IMR-90 (cell line): ENCODE measurements around the gene COG3. TPM values are rescaled to one million over a fixed set of nuclear protein-coding genes. Genes with fewer than 3 reads are reported as not detected.

Source experiments
- ATAC-seq: fragments of 200-7000 bp; cut with Tn5 transposase; 2 replicates; pipeline ENCODE4 v1.9.1; 2020; ENCODE audit warnings: low read depth, mild to moderate bottlenecking, moderate library complexity
- BruUV-seq: library from RNA; stranded (reverse); fragments of 400-500 nt; replicated peaks from 2 replicates; lab custom pipeline; 2021; lab: Mats Ljungman, UMichigan
- CTCF ChIA-PET: fragments of 300-600 bp; formaldehyde crosslinking; extraction: SDS; loops from one replicate; lab custom pipeline; 2021; ENCODE audit warnings: antibody characterized with exemption; lab: Yijun Ruan, JAX
- POLR2A ChIA-PET: fragments of 300-600 bp; sonication (Branson Sonifier 250); formaldehyde crosslinking; loops from one replicate; lab custom pipeline; 2022; ENCODE audit warnings: antibody characterized with exemption; ENCODE audit not compliant: unreplicated experiment; lab: Charles Lee
- DNase-seq: peaks from one replicate; pipeline ENCODE4 v3.0.0; 2013
- H2AFZ ChIP-seq: replicated peaks from 2 replicates; pipeline ENCODE3; 2013; ENCODE audit warnings: low read length, mild to moderate bottlenecking; ENCODE audit not compliant: poor library complexity
- H2AK5ac ChIP-seq: 2 replicates; pipeline ENCODE4 v1.6.1; 2013; ENCODE audit warnings: low read depth, low read length, inconsistent platforms
- H2AK9ac ChIP-seq: replicated peaks from 2 replicates; pipeline ENCODE3; 2013; ENCODE audit warnings: mild to moderate bottlenecking, low read depth, low read length, moderate library complexity; ENCODE audit not compliant: poor library complexity
- H2BK120ac ChIP-seq: 2 replicates; pipeline ENCODE4 v1.6.1; 2013; ENCODE audit warnings: low read depth, low read length, inconsistent platforms
- H2BK15ac ChIP-seq: 3 replicates; pipeline ENCODE4 v1.6.1; 2013; ENCODE audit warnings: low read depth, low read length, inconsistent platforms
- H2BK20ac ChIP-seq: 2 replicates; pipeline ENCODE4 v1.6.1; 2013; ENCODE audit warnings: low read depth, mild to moderate bottlenecking, inconsistent platforms, low read length, moderate library complexity
- H2BK5ac ChIP-seq: 2 replicates; pipeline ENCODE4 v1.6.1; 2013; ENCODE audit warnings: mild to moderate bottlenecking, low read depth, low read length, inconsistent platforms; ENCODE audit not compliant: poor library complexity, severe bottlenecking
- H3K14ac ChIP-seq: replicated peaks from 2 replicates; pipeline ENCODE4 v1.6.1; 2013; ENCODE audit warnings: low read depth, low read length, inconsistent platforms
- H3K18ac ChIP-seq: 2 replicates; pipeline ENCODE4 v1.6.1; 2013; ENCODE audit warnings: low read depth, low read length, control low read depth
- H3K23ac ChIP-seq: 2 replicates; pipeline ENCODE4 v1.6.1; 2013; ENCODE audit warnings: low read depth, low read length, inconsistent platforms
- H3K27ac ChIP-seq: 2 replicates; pipeline ENCODE4 v1.5.1; 2013; ENCODE audit warnings: mild to moderate bottlenecking, control low read depth, low read length; ENCODE audit not compliant: insufficient read depth
- H3K27me3 ChIP-seq: 2 replicates; pipeline ENCODE4 v1.6.1; 2013; ENCODE audit warnings: low read length; ENCODE audit not compliant: control insufficient read depth, insufficient read depth
- H3K36me3 ChIP-seq: 2 replicates; pipeline ENCODE4 v1.6.1; 2013; ENCODE audit warnings: low read length, mixed read lengths; ENCODE audit not compliant: control insufficient read depth, insufficient read depth
- H3K4ac ChIP-seq: 2 replicates; pipeline ENCODE4 v1.6.1; 2013; ENCODE audit warnings: low read depth, low read length, inconsistent platforms
- H3K4me1 ChIP-seq: 2 replicates; pipeline ENCODE4 v1.6.1; 2013; ENCODE audit warnings: low read length, mixed read lengths; ENCODE audit not compliant: control insufficient read depth, insufficient read depth
- H3K4me2 ChIP-seq: 2 replicates; pipeline ENCODE4 v1.6.1; 2013; ENCODE audit warnings: low read depth, mild to moderate bottlenecking, control low read depth, low read length, moderate library complexity
- H3K4me3 ChIP-seq: 2 replicates; pipeline ENCODE4 v1.5.1; 2013; ENCODE audit warnings: low read depth, mild to moderate bottlenecking, control low read depth, low read length, moderate library complexity; ENCODE audit not compliant: insufficient read depth
- H3K56ac ChIP-seq: 2 replicates; pipeline ENCODE4 v1.6.1; 2013; ENCODE audit warnings: low read length, inconsistent platforms; ENCODE audit not compliant: insufficient read depth; ENCODE audit errors: extremely low read depth
- H3K79me1 ChIP-seq, 2 experiments: 2 replicates each; pipeline ENCODE4 v1.6.1; 2013; ENCODE audit warnings: low read length in 2 of 2, inconsistent platforms in 1 of 2, low read depth in 1 of 2
- H3K9ac ChIP-seq: 2 replicates; pipeline ENCODE4 v1.6.1; 2013; ENCODE audit warnings: low read depth, low read length, control low read depth
- H3K9me1 ChIP-seq: 2 replicates; pipeline ENCODE4 v1.6.1; 2013; ENCODE audit warnings: low read length, inconsistent platforms; ENCODE audit not compliant: insufficient read depth
- H3K9me3 ChIP-seq: 2 replicates; pipeline ENCODE4 v1.6.1; 2013; ENCODE audit warnings: low read length; ENCODE audit not compliant: control insufficient read depth, insufficient read depth
- H4K20me1 ChIP-seq: 2 replicates; pipeline ENCODE4 v1.6.1; 2013; ENCODE audit warnings: low read length, inconsistent platforms; ENCODE audit not compliant: insufficient read depth
- H4K5ac ChIP-seq: 2 replicates; pipeline ENCODE4 v1.6.1; 2013; ENCODE audit warnings: mild to moderate bottlenecking, low read depth, low read length, control low read depth
- H4K8ac ChIP-seq, 2 experiments: 2 replicates each; pipeline ENCODE4 v1.6.1; 2013; ENCODE audit warnings: low read depth in 2 of 2, low read length in 2 of 2, control low read depth in 1 of 2, inconsistent platforms in 1 of 2
- H4K91ac ChIP-seq: 2 replicates; pipeline ENCODE4 v1.6.1; 2013; ENCODE audit warnings: low read depth, low read length, inconsistent platforms; ENCODE audit not compliant: insufficient read depth
- CHD1 ChIP-seq: IDR thresholded peaks from 2 replicates; pipeline ENCODE4 v1.6.1; 2012; ENCODE audit warnings: low read depth, low read length, improper control_type of control experiment
- RCOR1 ChIP-seq: IDR thresholded peaks from 2 replicates; pipeline ENCODE4 v1.6.1; 2012; ENCODE audit warnings: mild to moderate bottlenecking, low read length, improper control_type of control experiment; ENCODE audit not compliant: insufficient replicate concordance
- WGBS, 2 experiments: methylation state at CpG; one replicate each; pipeline versions ENCODE4 v1.1.5 to v1.1.7; 2013; ENCODE audit warnings: missing lambda C conversion rate in 2 of 2; ENCODE audit not compliant: insufficient read length in 1 of 2; ENCODE audit errors: extremely low coverage in 2 of 2; 5-methylcytosine and 5-hydroxymethylcytosine counted together
- dilution Hi-C: fragments of 300-500 bp; cut with HindIII; formaldehyde crosslinking; loops from one replicate; pipeline ENCODE4 v1.14.3; 2018; ENCODE audit warnings: low sequenced_read_pairs; ENCODE audit not compliant: unreplicated experiment
- in situ Hi-C: fragments of 300-500 bp; cut with MboI; formaldehyde crosslinking; loops from 3 replicates; pipeline ENCODE4 v1.14.3; 2019; ENCODE audit warnings: low sequenced_read_pairs, inconsistent platforms, mixed read lengths
- intact Hi-C: fragments of 100-400 bp; cut with micrococcal nuclease; formaldehyde crosslinking; loops from 2 replicates; pipeline ENCODE4 v1.10.0; 2022
- polyA plus RNA-seq, 3 experiments: library from polyadenylated mRNA; depleted of rRNA; stranded (reverse); fragments of >200 nt; gene quantifications; 2 replicates each; pipeline ENCODE4 v1.2.3, GENCODE V29; 2012; ENCODE audit warnings: low replicate concordance in 1 of 3
- total RNA-seq: library from RNA; depleted of rRNA; stranded (reverse); fragments of >200 nt; gene quantifications from 2 replicates; pipeline ENCODE4 v1.2.3, GENCODE V29; 2012

The COG3 gene
- total and polyA plus RNA-seq, 2 of the 4 experiments (the other 2 are of a cell fraction) = 21.7 to 31.9 TPM

DNA sequence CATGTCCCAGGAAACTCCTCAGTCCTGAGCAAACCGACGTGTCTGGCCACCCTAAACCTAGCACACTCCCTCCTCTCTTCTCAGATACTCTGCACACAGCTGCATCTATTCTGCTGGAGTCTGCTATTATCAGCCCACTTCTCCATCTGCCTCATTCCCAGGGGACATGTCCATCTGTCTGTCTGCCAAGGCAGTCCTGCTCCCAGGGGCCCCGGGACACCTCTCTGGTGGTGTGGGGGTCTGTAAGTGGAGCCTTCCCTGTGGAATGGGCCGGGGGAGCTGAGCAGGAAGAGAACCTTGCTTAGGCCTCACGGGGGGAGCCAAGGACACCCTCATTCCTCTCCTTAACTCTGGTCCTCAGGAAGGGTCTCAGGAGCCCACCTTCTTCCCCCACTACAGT, 78.1 kb downstream of the COG3 start:
- H2BK5ac ChIP-seq = no peak overlapping the region
- POLR2A ChIA-PET = no interaction called here
- H3K9me1 ChIP-seq = peaks cover 4% of the 10 kb centered on the region; the same call in 1 of the 2 replicates
- no peak overlapping the region for H3K14ac ChIP-seq
- no peak overlapping the region for H2BK120ac ChIP-seq
- H3K9me3 ChIP-seq = no peaks in the 10 kb centered on the region
- in situ Hi-C loops (no loop called here), intact Hi-C loops (no loop called here), dilution Hi-C loops (no loop called here)
- H3K36me3 ChIP-seq = 0 out of 2 replicates have a peak, but pooled peaks cover 2% of the 10 kb centered on the region
- no peak overlapping the region for H4K8ac ChIP-seq
- CTCF ChIA-PET = no interaction called here
- no peak overlapping the region for H3K27ac ChIP-seq
- ATAC-seq = no peak
- H3K4me3 ChIP-seq = no peak overlapping the region
- no peak overlapping the region for H3K56ac ChIP-seq
- H3K4ac ChIP-seq = no peak overlapping the region
- no peak overlapping the region for H3K18ac ChIP-seq
- H4K91ac ChIP-seq = no peak overlapping the region
- H4K20me1 ChIP-seq = peaks cover under 1% of the 10 kb centered on the region; the same call in 1 of the 2 replicates
- H3K4me2 ChIP-seq = no peak overlapping the region
- TF ChIP-seq CHD1 (no peak), RCOR1 (no peak)
- WGBS, 2 experiments = 100% methylated on average over 1 of the region's 5 CpGs; no CpG with 5 or more reads in 1 of the 2 experiments
- no peak overlapping the region for H2AFZ ChIP-seq
- peaks cover 6% of the 10 kb centered on the region for H3K27me3 ChIP-seq
- no peak overlapping the region for H2BK15ac ChIP-seq
- no TSS peak for BruUV-seq
- H3K9ac ChIP-seq = no peak overlapping the region
- no peak overlapping the region for H4K5ac ChIP-seq
- H2BK20ac ChIP-seq = no peak overlapping the region
- no peak overlapping the region for H2AK5ac ChIP-seq
- no peaks in the 10 kb centered on the region; the same call in 1 of the 2 replicates for H3K4me1 ChIP-seq
- no peak for DNase-seq
- no peak overlapping the region for H3K23ac ChIP-seq
- H2AK9ac ChIP-seq = no peak overlapping the region
- no peaks in the 10 kb centered on the region for H3K79me1 ChIP-seq
